GM12874 (cell line): Measurements from ENCODE around the gene CISH.

Experiments used
- TF ChIP-seq, protein P1 (sequence below): IDR thresholded peaks from 2 replicates; pipeline ENCODE4 v1.5.1; 2011; ENCODE audit warnings: low read depth, mild to moderate bottlenecking, control low read depth, low read length, moderate library complexity; ENCODE audit not compliant: insufficient read depth

The CISH gene

GRCh38 chr3:50648944-50649343 is 37.4 kb upstream of the CISH start:
- TF ChIP-seq, protein P1, sequence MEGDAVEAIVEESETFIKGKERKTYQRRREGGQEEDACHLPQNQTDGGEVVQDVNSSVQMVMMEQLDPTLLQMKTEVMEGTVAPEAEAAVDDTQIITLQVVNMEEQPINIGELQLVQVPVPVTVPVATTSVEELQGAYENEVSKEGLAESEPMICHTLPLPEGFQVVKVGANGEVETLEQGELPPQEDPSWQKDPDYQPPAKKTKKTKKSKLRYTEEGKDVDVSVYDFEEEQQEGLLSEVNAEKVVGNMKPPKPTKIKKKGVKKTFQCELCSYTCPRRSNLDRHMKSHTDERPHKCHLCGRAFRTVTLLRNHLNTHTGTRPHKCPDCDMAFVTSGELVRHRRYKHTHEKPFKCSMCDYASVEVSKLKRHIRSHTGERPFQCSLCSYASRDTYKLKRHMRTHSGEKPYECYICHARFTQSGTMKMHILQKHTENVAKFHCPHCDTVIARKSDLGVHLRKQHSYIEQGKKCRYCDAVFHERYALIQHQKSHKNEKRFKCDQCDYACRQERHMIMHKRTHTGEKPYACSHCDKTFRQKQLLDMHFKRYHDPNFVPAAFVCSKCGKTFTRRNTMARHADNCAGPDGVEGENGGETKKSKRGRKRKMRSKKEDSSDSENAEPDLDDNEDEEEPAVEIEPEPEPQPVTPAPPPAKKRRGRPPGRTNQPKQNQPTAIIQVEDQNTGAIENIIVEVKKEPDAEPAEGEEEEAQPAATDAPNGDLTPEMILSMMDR, result no peak

GRCh38 chr3:50648313-50648712 is 36.7 kb upstream of the CISH start:
- TF ChIP-seq, protein P1, result no peak

- TF ChIP-seq, protein P1, result no peak
Measured at GRCh38 chr3:50645378-50645777, 33.8 kb upstream of the CISH start.

DNA sequence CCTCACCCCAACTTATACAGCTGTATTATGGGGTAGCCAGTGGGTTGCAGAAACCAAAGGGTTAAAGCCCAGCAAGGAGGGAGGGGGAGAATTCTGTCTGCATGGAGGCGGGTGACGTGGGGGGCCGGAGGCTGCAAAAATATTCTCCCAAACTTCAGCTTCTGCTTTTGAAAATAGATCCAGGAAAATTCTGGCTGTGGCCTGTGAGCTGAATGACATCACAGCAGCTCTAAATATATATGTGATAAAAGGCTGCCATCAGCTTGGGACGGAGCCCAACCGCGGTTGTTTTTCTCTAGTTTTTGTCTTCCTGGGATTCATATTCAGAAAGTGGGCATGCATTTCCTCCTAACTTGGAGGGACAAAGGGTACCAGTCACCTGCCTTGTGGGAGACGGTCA is 33.0 kb upstream of the CISH start:
- TF ChIP-seq, protein P1, result no peak

GRCh38 chr3:50642382-50642781 is 30.8 kb upstream of the CISH start:
- TF ChIP-seq, protein P1, result no peak

GRCh38 chr3:50639055-50639494 is 27.5 kb upstream of the CISH start:
- TF ChIP-seq, protein P1, result no peak

DNA sequence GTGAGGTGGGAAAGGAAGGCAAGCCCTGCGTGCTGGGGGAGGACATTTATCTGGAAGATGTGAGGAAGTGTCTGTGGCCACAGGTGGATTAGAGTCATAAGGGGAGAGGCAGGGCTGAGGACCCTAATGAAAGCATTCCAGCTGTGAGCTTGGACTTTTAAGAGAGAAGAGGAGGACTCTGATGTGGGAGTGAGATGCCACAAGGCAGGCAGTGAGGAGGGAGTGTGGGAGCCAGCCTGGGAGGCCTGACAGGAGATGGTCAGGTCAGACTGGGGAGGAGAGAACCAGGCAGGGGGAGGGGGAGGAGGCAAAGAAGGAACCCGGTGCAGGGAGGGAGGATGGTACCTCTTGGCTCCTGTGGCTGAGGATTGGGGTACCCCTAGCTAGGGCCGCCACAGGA is 26.4 kb upstream of the CISH start:
- TF ChIP-seq, protein P1, result no peak

DNA sequence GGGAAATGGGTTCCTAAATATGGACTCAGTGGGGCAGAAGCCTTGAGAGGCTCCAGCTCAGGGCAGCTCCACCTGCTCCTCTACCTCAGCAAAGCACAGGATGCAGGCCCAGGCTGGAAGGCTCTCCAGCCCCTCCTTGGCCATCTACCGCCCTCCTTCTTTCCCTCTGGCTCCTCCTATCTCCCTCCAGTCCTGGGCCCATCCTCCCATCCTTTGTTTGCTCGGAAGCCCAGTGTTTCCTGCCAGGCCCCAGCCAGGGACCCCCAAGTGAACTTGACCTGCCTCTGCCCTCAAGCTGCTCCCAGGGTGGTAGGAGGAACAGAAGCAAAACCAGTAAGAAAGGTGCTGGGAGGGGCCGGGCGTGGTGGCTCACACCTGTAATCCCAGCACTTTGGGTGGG is 25.4 kb upstream of the CISH start:
- TF ChIP-seq, protein P1, result no peak
